ENCODE data around the gene ADAMTS13.

ADAMTS13 gene

GRCh38 chr9:133488686-133489252 lies 66.6 kb downstream of the ADAMTS13 start:
- no peak for DNase-seq (ENCODE audit: low read depth)
- no peak for TF ChIP-seq CTCF (IDR thresholded peaks at IDR 0.05; ENCODE audit: control insufficient read depth, extremely low read depth, insufficient read depth)
- H3K4me3 ChIP-seq (ENCODE audit: low read depth, low read length): no peak overlapping the region

GRCh38 chr9:133489253-133490190 lies 67.4 kb downstream of the ADAMTS13 start:
- TF ChIP-seq CTCF (IDR thresholded peaks at IDR 0.05; ENCODE audit: control insufficient read depth, extremely low read depth, insufficient read depth): no peak
- no peak overlapping the region for H3K4me3 ChIP-seq (ENCODE audit: low read depth, low read length)
- no peak for DNase-seq (ENCODE audit: low read depth)

GRCh38 chr9:133490201-133490681 lies 68.1 kb downstream of the ADAMTS13 start:
- DNase-seq (ENCODE audit: low read depth): no peak
- no peak overlapping the region for H3K4me3 ChIP-seq (ENCODE audit: low read depth, low read length)
- TF ChIP-seq CTCF (IDR thresholded peaks at IDR 0.05; ENCODE audit: control insufficient read depth, extremely low read depth, insufficient read depth): no peak

GRCh38 chr9:133490865-133491655 lies 68.9 kb downstream of the ADAMTS13 start:
- H3K4me3 ChIP-seq (ENCODE audit: low read depth, low read length): no peak overlapping the region
- no peak for DNase-seq (ENCODE audit: low read depth)
- no peak for TF ChIP-seq CTCF (IDR thresholded peaks at IDR 0.05; ENCODE audit: control insufficient read depth, extremely low read depth, insufficient read depth)

- H3K4me3 ChIP-seq (ENCODE audit: low read depth, low read length): no peak overlapping the region
- no peak for DNase-seq (ENCODE audit: low read depth)
- no peak for TF ChIP-seq CTCF (IDR thresholded peaks at IDR 0.05; ENCODE audit: control insufficient read depth, extremely low read depth, insufficient read depth)
Observed at GRCh38 chr9:133491656-133491925, 69.4 kb downstream of the ADAMTS13 start.

- no peak overlapping the region for H3K4me3 ChIP-seq (ENCODE audit: low read depth, low read length)
- TF ChIP-seq CTCF (IDR thresholded peaks at IDR 0.05; ENCODE audit: control insufficient read depth, extremely low read depth, insufficient read depth): no peak
- no peak for DNase-seq (ENCODE audit: low read depth)
Observed at GRCh38 chr9:133492061-133493021, 70.2 kb downstream of the ADAMTS13 start.

Measured in LNCaP clone FGC (cell line).